Measurements from ENCODE around the gene ITFG1. TPM values are rescaled to one million over a fixed set of nuclear protein-coding genes. Genes with fewer than 3 reads are reported as not detected.
"Not testable (repeated sequence)": the region's sequence is repeated elsewhere in the genome, so short reads cannot be mapped to it uniquely, and the experiment has no call there.

The ITFG1 gene
- total and polyA plus RNA-seq, 4 donors = 37.4 to 61.9 (median 48.6) TPM

GRCh38 chr16:47480410-47480809 is 19.5 kb upstream of the ITFG1 start:
- intact Hi-C loops (cut with DNase I) = no loop called here
- Histone ChIP-seq H3K27ac (ENCODE audit: low read depth in 1 of 2, low read length in 2 of 2) (no peak overlapping the region), H3K9me3 (ENCODE audit: control insufficient read depth, low read length) (no peaks in the 10 kb centered on the region), H3K4me1 (ENCODE audit: control insufficient read depth in 1 of 2, insufficient read depth in 2 of 2, low read length in 2 of 2) (peaks cover 0 to 8% of the 10 kb centered on the region in 2 donors), H3K4me3 (ENCODE audit: low read length in 2 of 2) (no peak overlapping the region), H3K27me3 (ENCODE audit: control insufficient read depth in 1 of 2, insufficient read depth in 2 of 2, low read length in 1 of 2) (no peaks in the 10 kb centered on the region), H3K36me3 (ENCODE audit: control insufficient read depth in 1 of 2, insufficient read depth in 2 of 2, low read length in 1 of 2) (no peaks in the 10 kb centered on the region)
- 98% methylated on average over 3 of the region's 3 CpGs for WGBS, 2 donors
- no peak for DNase-seq
- ATAC-seq (ENCODE audit: low FRiP score) = no peak

DNA sequence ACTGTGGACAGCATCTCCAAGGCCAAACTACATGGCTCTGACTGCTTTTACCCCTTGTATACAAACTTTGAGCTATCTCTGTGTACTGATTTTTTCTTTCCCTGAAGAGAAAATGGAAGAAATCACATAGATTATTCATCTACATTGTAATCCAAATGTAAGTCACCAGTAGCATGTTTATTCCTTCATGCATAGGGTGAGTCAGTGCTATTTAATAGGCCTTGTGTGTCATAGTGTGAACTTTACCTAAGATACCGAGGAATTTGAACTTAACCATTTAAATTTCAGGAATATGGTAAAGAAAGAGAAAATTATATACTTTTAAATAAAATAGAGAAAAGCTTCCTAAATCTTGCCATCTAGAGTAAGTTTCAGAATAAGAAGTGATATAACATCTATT is 16.8 kb upstream of the ITFG1 start:
- Histone ChIP-seq H3K27ac (ENCODE audit: low read depth in 1 of 2, low read length in 2 of 2) (no peak overlapping the region), H3K4me1 (ENCODE audit: control insufficient read depth in 1 of 2, insufficient read depth in 2 of 2, low read length in 2 of 2) (peaks cover 0 to 8% of the 10 kb centered on the region in 2 donors)
- intact Hi-C loops (cut with DNase I) = no loop called here

GRCh38 chr16:47476654-47477345 is 15.9 kb upstream of the ITFG1 start:
- Histone ChIP-seq H3K4me1 (ENCODE audit: control insufficient read depth in 1 of 2, insufficient read depth in 2 of 2, low read length in 2 of 2) (peaks cover 0 to 6% of the 10 kb centered on the region in 2 donors), H3K27ac (ENCODE audit: low read depth in 1 of 2, low read length in 2 of 2) (no peak overlapping the region), H3K9me3 (ENCODE audit: control insufficient read depth, low read length) (no peaks in the 10 kb centered on the region), H3K27me3 (ENCODE audit: control insufficient read depth in 1 of 2, insufficient read depth in 2 of 2, low read length in 1 of 2) (no peaks in the 10 kb centered on the region), H3K4me3 (ENCODE audit: low read length in 2 of 2) (no peak overlapping the region), H3K36me3 (ENCODE audit: control insufficient read depth in 1 of 2, insufficient read depth in 2 of 2, low read length in 1 of 2) (no peaks in the 10 kb centered on the region)
- intact Hi-C loops (cut with DNase I) = no loop called here
- DNase-seq = no peak
- ATAC-seq (ENCODE audit: low FRiP score) = no peak

More for the DNA sequence above, 16.8 kb upstream of the ITFG1 start:
- ATAC-seq (ENCODE audit: low FRiP score) = no peak
- H3K4me3 ChIP-seq (ENCODE audit: low read length in 2 of 2) = no peak overlapping the region
- H3K27me3 ChIP-seq (ENCODE audit: control insufficient read depth in 1 of 2, insufficient read depth in 2 of 2, low read length in 1 of 2) = no peaks in the 10 kb centered on the region
- 87 to 91% methylated on average over 1 of the region's 1 CpG for WGBS, 2 donors
- H3K36me3 ChIP-seq (ENCODE audit: control insufficient read depth in 1 of 2, insufficient read depth in 2 of 2, low read length in 1 of 2) = no peaks in the 10 kb centered on the region
- H3K9me3 ChIP-seq (ENCODE audit: control insufficient read depth, low read length) = no peaks in the 10 kb centered on the region
- DNase-seq = no peak

GRCh38 chr16:47475786-47476185 is 14.9 kb upstream of the ITFG1 start:
- intact Hi-C loops (cut with DNase I) = no loop called here
- no peak overlapping the region for H3K4me3 ChIP-seq (ENCODE audit: low read length in 2 of 2)
- no peaks in the 10 kb centered on the region for H3K9me3 ChIP-seq (ENCODE audit: control insufficient read depth, low read length)
- H3K4me1 ChIP-seq (ENCODE audit: control insufficient read depth in 1 of 2, insufficient read depth in 2 of 2, low read length in 2 of 2) = peaks cover 0 to 5% of the 10 kb centered on the region in 2 donors
- no peak for DNase-seq
- H3K27ac ChIP-seq (ENCODE audit: low read depth in 1 of 2, low read length in 2 of 2) = no peak overlapping the region
- no peak for ATAC-seq (ENCODE audit: low FRiP score)
- WGBS, 2 donors = 21 to 35% methylated on average over 1 of the region's 1 CpG
- H3K36me3 ChIP-seq (ENCODE audit: control insufficient read depth in 1 of 2, insufficient read depth in 2 of 2, low read length in 1 of 2) = no peaks in the 10 kb centered on the region
- no peaks in the 10 kb centered on the region for H3K27me3 ChIP-seq (ENCODE audit: control insufficient read depth in 1 of 2, insufficient read depth in 2 of 2, low read length in 1 of 2)

GRCh38 chr16:47473792-47474191 is 12.9 kb upstream of the ITFG1 start:
- H3K27me3 ChIP-seq (ENCODE audit: control insufficient read depth in 1 of 2, insufficient read depth in 2 of 2, low read length in 1 of 2) = no peaks in the 10 kb centered on the region
- H3K9me3 ChIP-seq (ENCODE audit: control insufficient read depth, low read length) = no peaks in the 10 kb centered on the region
- WGBS, 2 donors = 90 to 92% methylated on average over 3 of the region's 3 CpGs
- H3K4me3 ChIP-seq (ENCODE audit: low read length in 2 of 2) = no peak overlapping the region
- ATAC-seq (ENCODE audit: low FRiP score) (no peak), DNase-seq (no peak)
- no peaks in the 10 kb centered on the region for H3K4me1 ChIP-seq (ENCODE audit: control insufficient read depth in 1 of 2, insufficient read depth in 2 of 2, low read length in 2 of 2)
- H3K36me3 ChIP-seq (ENCODE audit: control insufficient read depth in 1 of 2, insufficient read depth in 2 of 2, low read length in 1 of 2) = no peaks in the 10 kb centered on the region
- intact Hi-C loops (cut with DNase I) = no loop called here
- no peak overlapping the region for H3K27ac ChIP-seq (ENCODE audit: low read depth in 1 of 2, low read length in 2 of 2)

DNA sequence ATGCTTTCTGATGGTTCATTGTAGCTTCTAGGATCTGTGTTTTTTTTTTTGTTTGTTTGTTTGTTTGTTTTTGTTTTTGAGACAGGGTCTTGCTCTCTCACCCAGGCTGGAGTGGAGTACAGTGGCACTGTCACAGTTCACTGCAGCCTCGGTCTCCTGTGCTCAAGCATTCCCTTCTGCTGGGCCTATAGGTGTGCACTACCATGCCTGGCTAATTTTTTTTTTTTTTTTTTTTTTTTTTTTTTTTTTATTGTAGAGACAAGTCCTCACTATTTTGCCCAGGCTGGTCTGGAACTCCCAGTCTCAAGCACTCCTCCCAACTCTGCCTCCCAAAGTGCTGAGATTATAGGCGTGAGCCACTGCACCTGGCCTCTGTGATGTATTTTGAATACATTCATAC is 12.1 kb upstream of the ITFG1 start:
- H3K27ac ChIP-seq (ENCODE audit: low read depth in 1 of 2, low read length in 2 of 2); ATAC-seq (ENCODE audit: low FRiP score); H3K9me3 ChIP-seq (ENCODE audit: control insufficient read depth, low read length); intact Hi-C loops (cut with DNase I); H3K36me3 ChIP-seq (ENCODE audit: control insufficient read depth in 1 of 2, insufficient read depth in 2 of 2, low read length in 1 of 2); H3K27me3 ChIP-seq (ENCODE audit: control insufficient read depth in 1 of 2, insufficient read depth in 2 of 2, low read length in 1 of 2); DNase-seq; H3K4me3 ChIP-seq (ENCODE audit: low read length in 2 of 2); H3K4me1 ChIP-seq (ENCODE audit: control insufficient read depth in 1 of 2, insufficient read depth in 2 of 2, low read length in 2 of 2): not testable (repeated sequence)
- WGBS, 2 donors = 91 to 94% methylated on average over 2 of the region's 2 CpGs

DNA sequence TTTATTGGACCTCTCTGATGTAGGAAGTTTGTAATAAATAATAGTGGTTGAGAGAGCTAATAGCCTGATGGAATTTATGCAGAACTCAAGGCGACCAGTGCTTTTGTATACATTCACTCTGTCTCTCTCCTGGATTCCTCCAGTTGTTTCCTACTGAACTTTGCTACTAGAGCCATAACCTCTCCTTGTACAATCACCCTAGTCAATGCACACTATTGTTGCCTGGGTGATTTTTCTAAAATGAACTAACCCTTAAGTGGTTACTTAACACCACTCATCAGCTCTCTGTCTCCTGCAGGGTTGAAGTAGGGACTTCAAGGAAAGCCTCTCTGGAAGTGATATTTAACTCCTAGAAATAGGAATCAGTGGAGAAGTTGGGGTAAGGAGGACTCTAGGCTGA is 9.9 kb upstream of the ITFG1 start:
- H3K36me3 ChIP-seq (ENCODE audit: control insufficient read depth in 1 of 2, insufficient read depth in 2 of 2, low read length in 1 of 2) = no peaks in the 10 kb centered on the region
- no peak overlapping the region for H3K27ac ChIP-seq (ENCODE audit: low read depth in 1 of 2, low read length in 2 of 2)
- 96% methylated on average over 1 of the region's 1 CpG for WGBS, 2 donors
- no peaks in the 10 kb centered on the region for H3K9me3 ChIP-seq (ENCODE audit: control insufficient read depth, low read length)
- H3K27me3 ChIP-seq (ENCODE audit: control insufficient read depth in 1 of 2, insufficient read depth in 2 of 2, low read length in 1 of 2) = no peaks in the 10 kb centered on the region
- DNase-seq (no peak), ATAC-seq (ENCODE audit: low FRiP score) (no peak)
- intact Hi-C loops (cut with DNase I) = no loop called here
- H3K4me3 ChIP-seq (ENCODE audit: low read length in 2 of 2) = no peak overlapping the region
- H3K4me1 ChIP-seq (ENCODE audit: control insufficient read depth in 1 of 2, insufficient read depth in 2 of 2, low read length in 2 of 2) = peaks cover 0 to 2% of the 10 kb centered on the region in 2 donors

- H3K9me3 ChIP-seq (ENCODE audit: control insufficient read depth, low read length) = no peaks in the 10 kb centered on the region
- H3K27ac ChIP-seq (ENCODE audit: low read depth in 1 of 2, low read length in 2 of 2) = no peak overlapping the region
- H3K4me3 ChIP-seq (ENCODE audit: low read length in 2 of 2) = no peak overlapping the region
- WGBS, 2 donors = 97 to 99% methylated on average over 7 of the region's 7 CpGs
- no peak for ATAC-seq (ENCODE audit: low FRiP score)
- H3K36me3 ChIP-seq (ENCODE audit: control insufficient read depth in 1 of 2, insufficient read depth in 2 of 2, low read length in 1 of 2) = no peaks in the 10 kb centered on the region
- intact Hi-C loops (cut with DNase I) = no loop called here
- no peak for DNase-seq
- H3K4me1 ChIP-seq (ENCODE audit: control insufficient read depth in 1 of 2, insufficient read depth in 2 of 2, low read length in 2 of 2) = peaks cover 0 to 2% of the 10 kb centered on the region in 2 donors
- no peaks in the 10 kb centered on the region for H3K27me3 ChIP-seq (ENCODE audit: control insufficient read depth in 1 of 2, insufficient read depth in 2 of 2, low read length in 1 of 2)
Observed at GRCh38 chr16:47470211-47470610, 9.3 kb upstream of the ITFG1 start.

DNA sequence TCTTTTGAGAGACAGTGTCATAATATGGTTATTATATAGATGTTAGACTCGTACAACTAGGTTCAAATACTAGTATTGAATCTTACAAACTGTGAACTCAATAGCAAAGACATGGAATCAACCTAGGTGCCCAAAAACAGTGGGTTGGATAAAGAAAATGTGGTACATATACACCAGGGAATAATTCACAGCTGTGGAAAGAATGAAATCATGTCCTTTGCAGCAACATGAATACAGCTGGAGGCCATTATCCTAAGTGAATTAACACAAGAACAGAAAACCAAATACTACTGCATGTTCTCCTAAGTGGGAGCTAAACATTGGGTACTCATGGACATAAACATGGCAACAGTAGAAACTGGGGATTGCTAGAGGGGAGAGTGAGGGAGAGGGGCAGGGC is 8.4 kb upstream of the ITFG1 start:
- no peak for DNase-seq
- H3K27me3 ChIP-seq (ENCODE audit: control insufficient read depth in 1 of 2, insufficient read depth in 2 of 2, low read length in 1 of 2) = no peaks in the 10 kb centered on the region
- intact Hi-C loops (cut with DNase I) = loop anchor here in 1 of 2 donors (10.0 kb wide), 1 partner anchor 166 kb away; no protein-coding TSS in a partner anchor
- 95 to 96% methylated on average over 1 of the region's 1 CpG for WGBS, 2 donors
- no peaks in the 10 kb centered on the region for H3K9me3 ChIP-seq (ENCODE audit: control insufficient read depth, low read length)
- no peak overlapping the region for H3K27ac ChIP-seq (ENCODE audit: low read depth in 1 of 2, low read length in 2 of 2)
- H3K4me1 ChIP-seq (ENCODE audit: control insufficient read depth in 1 of 2, insufficient read depth in 2 of 2, low read length in 2 of 2) = peaks cover 0 to 2% of the 10 kb centered on the region in 2 donors
- no peak overlapping the region for H3K4me3 ChIP-seq (ENCODE audit: low read length in 2 of 2)
- no peaks in the 10 kb centered on the region for H3K36me3 ChIP-seq (ENCODE audit: control insufficient read depth in 1 of 2, insufficient read depth in 2 of 2, low read length in 1 of 2)
- no peak for ATAC-seq (ENCODE audit: low FRiP score)

All from aorta (tissue), 5 donors.